GM10266 (cell line): ENCODE results near the gene STPG2.

ENCODE experiments used
- DNase-seq: peaks from one replicate; pipeline ENCODE4 v3.0.0; 2012; ENCODE audit errors: extremely low spot score
- TF ChIP-seq, protein P1 (sequence below): IDR thresholded peaks from 2 replicates; pipeline ENCODE4 v1.5.1; 2012; ENCODE audit warnings: mild to moderate bottlenecking, low read depth; ENCODE audit not compliant: control insufficient read depth, insufficient read depth; ENCODE audit errors: missing control alignments

STPG2 gene

DNA sequence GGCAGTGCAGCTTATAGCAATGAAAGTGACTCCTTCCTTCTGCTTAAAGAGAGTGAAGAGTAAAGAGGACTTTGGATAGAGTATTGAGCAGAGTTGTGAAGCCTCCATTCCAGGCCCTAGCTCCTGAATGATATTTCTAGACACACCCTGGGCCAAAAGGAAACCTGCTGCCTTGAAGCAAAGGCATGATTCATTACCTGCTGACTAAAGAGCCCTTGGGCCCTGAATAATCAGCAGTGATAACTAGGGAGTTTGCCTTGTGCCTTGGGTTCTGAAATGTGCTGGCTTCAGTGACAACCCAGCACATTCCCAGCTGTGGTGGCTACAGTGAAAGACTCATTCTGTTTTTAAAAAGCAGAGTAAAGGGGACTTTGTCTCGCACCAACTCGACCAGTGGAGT lies 49.2 kb downstream of the STPG2 start:
- no peak for DNase-seq
- TF ChIP-seq, protein P1, sequence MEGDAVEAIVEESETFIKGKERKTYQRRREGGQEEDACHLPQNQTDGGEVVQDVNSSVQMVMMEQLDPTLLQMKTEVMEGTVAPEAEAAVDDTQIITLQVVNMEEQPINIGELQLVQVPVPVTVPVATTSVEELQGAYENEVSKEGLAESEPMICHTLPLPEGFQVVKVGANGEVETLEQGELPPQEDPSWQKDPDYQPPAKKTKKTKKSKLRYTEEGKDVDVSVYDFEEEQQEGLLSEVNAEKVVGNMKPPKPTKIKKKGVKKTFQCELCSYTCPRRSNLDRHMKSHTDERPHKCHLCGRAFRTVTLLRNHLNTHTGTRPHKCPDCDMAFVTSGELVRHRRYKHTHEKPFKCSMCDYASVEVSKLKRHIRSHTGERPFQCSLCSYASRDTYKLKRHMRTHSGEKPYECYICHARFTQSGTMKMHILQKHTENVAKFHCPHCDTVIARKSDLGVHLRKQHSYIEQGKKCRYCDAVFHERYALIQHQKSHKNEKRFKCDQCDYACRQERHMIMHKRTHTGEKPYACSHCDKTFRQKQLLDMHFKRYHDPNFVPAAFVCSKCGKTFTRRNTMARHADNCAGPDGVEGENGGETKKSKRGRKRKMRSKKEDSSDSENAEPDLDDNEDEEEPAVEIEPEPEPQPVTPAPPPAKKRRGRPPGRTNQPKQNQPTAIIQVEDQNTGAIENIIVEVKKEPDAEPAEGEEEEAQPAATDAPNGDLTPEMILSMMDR = no peak

DNA sequence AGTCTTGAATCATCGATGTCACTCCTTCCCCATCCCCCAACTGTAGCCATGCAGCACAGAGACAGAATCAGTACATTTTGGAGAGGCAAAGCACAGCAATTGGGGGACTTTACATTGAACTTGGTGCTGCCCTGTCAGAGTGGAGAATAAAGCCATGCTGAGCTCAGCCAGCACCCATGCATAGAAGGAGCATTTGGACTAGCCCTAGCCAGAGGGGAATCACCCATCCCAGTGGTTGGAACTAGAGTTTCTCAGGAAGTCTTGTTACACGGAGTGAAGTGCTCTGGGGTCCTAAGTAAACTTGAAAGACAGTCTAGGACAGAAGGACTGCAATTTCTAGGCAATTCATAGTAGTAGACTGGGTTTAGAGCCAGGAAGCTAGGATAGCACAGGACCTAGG lies 49.6 kb downstream of the STPG2 start:
- TF ChIP-seq, protein P1 = no peak
- DNase-seq = no peak

DNA sequence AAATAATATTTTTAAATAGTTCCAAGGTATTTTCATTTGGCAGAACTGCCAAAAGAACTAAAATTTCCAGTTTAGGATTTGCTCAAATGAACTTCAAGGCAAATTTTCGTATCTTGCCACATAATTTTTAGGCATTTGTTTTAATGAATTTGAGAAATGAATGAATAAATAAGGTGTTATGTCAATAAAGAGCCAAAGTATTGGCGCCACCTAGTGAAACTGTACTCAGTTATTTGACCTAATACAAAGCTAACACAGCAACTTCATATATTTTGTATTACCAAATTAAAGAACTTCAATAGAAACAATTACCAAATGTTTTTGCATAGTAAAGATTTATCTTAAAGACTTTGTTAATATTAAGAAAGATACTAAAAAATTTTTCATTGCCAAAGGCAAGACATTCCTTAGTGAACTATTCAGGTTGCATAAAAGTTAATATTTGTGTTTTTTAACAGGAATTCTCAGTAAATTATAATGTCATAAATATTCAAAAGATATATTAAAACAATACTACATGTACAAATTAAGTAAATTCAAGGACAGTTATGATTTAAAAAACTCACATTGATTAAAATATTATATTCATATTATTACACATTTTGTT lies 50.3 kb downstream of the STPG2 start:
- TF ChIP-seq, protein P1 = peak; percentile 49
- DNase-seq = no peak

DNA sequence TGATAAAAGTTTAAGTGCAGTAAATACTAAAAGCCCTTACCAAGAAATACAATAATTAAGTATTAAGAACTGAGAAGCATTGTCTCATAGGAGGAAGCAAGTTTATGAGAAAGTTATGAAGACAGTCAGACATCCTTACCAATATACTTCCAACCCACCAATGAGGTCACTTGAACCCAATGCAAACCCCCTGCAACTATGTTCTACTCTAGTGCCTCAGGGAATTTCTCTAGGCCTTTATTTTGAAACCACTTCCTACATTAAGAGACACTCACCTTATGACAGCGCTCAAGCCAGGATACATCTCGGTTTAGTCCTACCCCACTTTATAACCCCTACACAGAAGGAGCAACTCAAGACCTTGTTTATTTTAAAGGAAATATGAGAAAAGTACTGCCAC lies 61.3 kb downstream of the STPG2 start:
- TF ChIP-seq, protein P1 = no peak
- no peak for DNase-seq

DNA sequence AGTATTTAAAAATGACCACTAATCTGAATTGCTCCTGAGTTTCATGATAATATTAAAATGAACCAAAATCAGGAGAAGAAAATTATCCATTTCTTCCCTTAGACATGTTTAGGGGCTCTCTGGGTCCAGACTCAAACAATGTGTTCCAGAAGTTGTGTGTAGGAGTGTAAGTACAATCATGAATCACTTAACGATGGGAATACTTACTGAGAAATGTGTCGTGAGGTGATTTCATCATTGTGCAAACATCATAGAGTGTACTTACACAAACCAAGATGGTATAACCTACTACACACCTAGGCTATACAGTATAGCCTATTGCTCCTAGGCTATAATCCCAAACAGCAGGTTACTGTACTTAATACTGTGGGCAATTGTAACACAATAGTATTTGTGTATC lies 74.8 kb downstream of the STPG2 start:
- no peak for DNase-seq
- TF ChIP-seq, protein P1 = no peak

DNA sequence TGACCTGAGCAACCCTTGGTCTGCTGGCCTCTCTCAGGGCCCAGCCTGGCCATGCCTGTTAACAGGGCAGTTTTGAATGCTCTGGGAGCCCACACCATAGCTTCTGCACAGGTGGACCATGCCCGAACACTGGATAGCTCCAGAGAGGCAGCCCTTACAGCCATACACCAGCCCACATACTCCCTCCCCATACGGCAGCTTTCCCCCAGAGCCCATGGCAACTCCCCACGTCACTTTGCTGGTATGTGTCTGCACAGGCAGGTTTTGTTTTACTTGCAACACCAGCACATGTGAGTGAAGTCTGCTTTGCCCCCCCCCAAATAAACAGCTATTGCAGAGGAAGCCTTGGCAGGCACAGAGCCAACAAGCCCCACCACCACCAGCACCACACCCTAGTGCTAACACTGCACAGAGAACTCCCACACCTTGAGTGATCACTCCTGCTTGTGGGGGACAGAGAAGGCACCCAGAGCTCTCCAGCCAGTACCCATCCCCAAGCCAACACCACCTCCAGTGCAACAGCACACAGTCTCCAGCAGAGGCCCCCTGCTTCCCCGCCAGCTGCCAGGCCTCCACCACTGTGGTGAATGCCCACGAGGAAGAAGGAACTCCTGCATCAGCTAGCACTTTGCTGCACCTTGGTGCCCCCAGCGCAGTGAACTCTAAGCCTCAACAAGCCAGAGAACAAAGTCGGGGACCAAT lies 87.3 kb downstream of the STPG2 start:
- no peak for DNase-seq

DNA sequence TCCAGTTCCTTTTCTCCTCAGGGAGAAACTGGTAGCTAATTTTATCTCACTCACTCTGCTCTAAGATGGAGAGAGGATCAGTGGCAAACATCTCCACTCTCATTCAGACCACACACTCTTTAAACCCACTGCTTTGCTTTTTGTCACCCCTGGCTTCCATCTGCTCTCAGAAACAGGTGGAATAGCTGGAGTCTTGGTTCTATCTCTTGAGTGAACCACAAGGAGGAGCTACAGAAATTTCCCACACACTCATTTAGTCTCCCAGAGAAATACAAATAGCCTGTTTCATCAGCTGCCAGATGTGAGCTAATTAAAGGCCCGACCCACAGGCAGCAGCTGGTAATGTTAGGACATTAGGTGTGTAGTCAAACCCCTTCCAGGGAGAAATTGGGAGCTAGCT lies 96.6 kb downstream of the STPG2 start:
- no peak for DNase-seq
- TF ChIP-seq, protein P1 = no peak

More for the DNA sequence above, 87.3 kb downstream of the STPG2 start:
- TF ChIP-seq, protein P1 = no peak
